HepG2 (cell line): ENCODE measurements around the gene CCNF. TPM values are rescaled to one million over a fixed set of nuclear protein-coding genes. Genes with fewer than 3 reads are reported as not detected.

Source experiments
- ATAC-seq: fragments of 200-7000 bp; cut with Tn5 transposase; 3 replicates; pipeline ENCODE4 v1.9.1; 2020; ENCODE audit warnings: mild to moderate bottlenecking, moderate library complexity
- BruUV-seq: library from RNA; stranded (reverse); fragments of 400-500 nt; replicated peaks from 2 replicates; lab custom pipeline; 2021; lab: Mats Ljungman, UMichigan
- CTCF ChIA-PET: fragments of 300-600 bp; formaldehyde crosslinking; extraction: SDS; loops from one replicate; lab custom pipeline; 2021; ENCODE audit warnings: low total read pairs, inconsistent platforms, low intra/inter-chr PET ratio; lab: Yijun Ruan, JAX
- POLR2A ChIA-PET: fragments of 350-600 bp; sonication (Branson Sonifier 250); formaldehyde crosslinking; loops from one replicate; lab custom pipeline; 2020; ENCODE audit warnings: antibody characterized with exemption, inconsistent platforms; lab: Yijun Ruan, JAX
- DNase-seq: peaks from one replicate; pipeline ENCODE4 v3.0.0-alpha.2; 2015; ENCODE audit warnings: low spot score
- FAIRE-seq: peaks from 3 replicates; lab custom pipeline; 2011; peaks lifted over from hg19 to GRCh38; lab: Jason Lieb, UNC
- H2AFZ ChIP-seq: one replicate; pipeline ENCODE4 v1.6.1; 2011; ENCODE audit warnings: low read length, inconsistent platforms
- H3K27ac ChIP-seq: fragments of 300-600 bp; 3 replicates; pipeline ENCODE4 v1.8.0; 2011; ENCODE audit warnings: mixed run types, mild to moderate bottlenecking, mixed read lengths, low read length, inconsistent platforms; ENCODE audit not compliant: insufficient read depth; ENCODE audit errors: extremely low read length
- H3K27me3 ChIP-seq, 2 experiments: fragments of 200-600 bp in 1 of 2; 2 replicates in 1 of 2; 3 replicates in 1 of 2; pipeline versions ENCODE4 v1.6.0 to v1.8.0; 2011; ENCODE audit warnings: low read length in 2 of 2, mild to moderate bottlenecking in 2 of 2, moderate library complexity in 2 of 2, inconsistent platforms in 1 of 2; ENCODE audit not compliant: insufficient read depth in 2 of 2, control insufficient read depth in 1 of 2
- H3K36me3 ChIP-seq, 2 experiments: fragments of 200-600 bp in 1 of 2; replicated peaks in 1 of 2; 2 replicates in 1 of 2; 3 replicates in 1 of 2; pipeline versions ENCODE4 v1.5.1 to v1.8.0; 2011; ENCODE audit warnings: low read length in 2 of 2, inconsistent platforms in 1 of 2; ENCODE audit not compliant: insufficient read depth in 2 of 2, control insufficient read depth in 1 of 2
- H3K4me1 ChIP-seq: 2 replicates; pipeline ENCODE4 v1.5.1; 2012; ENCODE audit warnings: low read length, inconsistent platforms; ENCODE audit not compliant: insufficient read depth
- H3K4me2 ChIP-seq: 2 replicates; pipeline ENCODE4 v1.6.0; 2011; ENCODE audit warnings: low read depth, low read length, inconsistent platforms
- H3K4me3 ChIP-seq, 3 experiments: fragments of 200-600 bp in 1 of 3; sonication (generic), shearing (Covaris generic) in 1 of 3; replicated peaks in 1 of 3; 2 replicates each; pipeline ENCODE4 v1.5.1; 2011 to 2016; ENCODE audit warnings: low read length in 3 of 3, inconsistent platforms in 2 of 3, low read depth in 2 of 3, mild to moderate bottlenecking in 2 of 3, control low read depth in 1 of 3, mixed read lengths in 1 of 3; ENCODE audit not compliant: insufficient read depth in 1 of 3
- H3K79me2 ChIP-seq: one replicate; pipeline ENCODE4 v1.6.1; 2011; ENCODE audit warnings: low read length, inconsistent platforms; ENCODE audit not compliant: insufficient read depth
- H3K9ac ChIP-seq: 2 replicates; pipeline ENCODE4 v1.6.0; 2011; ENCODE audit warnings: mild to moderate bottlenecking, low read depth, low read length, inconsistent platforms; ENCODE audit not compliant: insufficient read depth
- H3K9me3 ChIP-seq: 2 replicates; pipeline ENCODE4 v1.5.1; 2012; ENCODE audit warnings: mild to moderate bottlenecking, low read length
- H4K20me1 ChIP-seq: 2 replicates; pipeline ENCODE4 v1.6.0; 2011; ENCODE audit warnings: inconsistent platforms, mild to moderate bottlenecking, low read length, moderate library complexity; ENCODE audit not compliant: insufficient read depth
- ARNT2 ChIP-seq: sonication (generic); formaldehyde crosslinking; IDR thresholded peaks from 2 replicates; pipeline ENCODE4 v1.8.0; 2022; ENCODE audit warnings: mild to moderate bottlenecking, low read depth, missing genetic modification reagents, moderate library complexity
- CTCF ChIP-seq: sonication (generic); formaldehyde crosslinking; IDR thresholded peaks from 2 replicates; pipeline ENCODE4 v1.5.0; 2020; ENCODE audit warnings: mild to moderate bottlenecking, missing genetic modification reagents, moderate library complexity
- FOXC1 ChIP-seq: sonication (generic); formaldehyde crosslinking; IDR thresholded peaks from 2 replicates; pipeline ENCODE4 v1.8.0; 2022; ENCODE audit warnings: mild to moderate bottlenecking, missing genetic modification reagents, borderline replicate concordance
- HMGXB4 ChIP-seq, 2 experiments: sonication (generic) in 1 of 2; formaldehyde crosslinking in 1 of 2; IDR thresholded peaks; 2 replicates each; pipeline versions ENCODE4 v1.4.0 to v1.6.1; 2018 to 2020; ENCODE audit warnings: missing genetic modification reagents in 2 of 2, borderline replicate concordance in 1 of 2, low read depth in 1 of 2, mild to moderate bottlenecking in 1 of 2, missing biosample characterization in 1 of 2
- HNF4A ChIP-seq: sonication (generic); formaldehyde crosslinking; IDR thresholded peaks from 2 replicates; pipeline ENCODE4 v1.4.0; 2020; ENCODE audit warnings: missing genetic modification reagents
- MIER2 ChIP-seq: IDR thresholded peaks from 2 replicates; pipeline ENCODE4 v1.6.1; 2016; ENCODE audit warnings: missing biosample characterization, missing genetic modification reagents
- SKIL ChIP-seq: sonication (generic); formaldehyde crosslinking; IDR thresholded peaks from 2 replicates; pipeline ENCODE4 v1.8.0; 2022; ENCODE audit warnings: missing genetic modification reagents, mild to moderate bottlenecking, moderate library complexity, borderline replicate concordance
- ZEB1 ChIP-seq: IDR thresholded peaks from 2 replicates; pipeline ENCODE4 v1.6.1; 2012; ENCODE audit warnings: mild to moderate bottlenecking, low read depth, inconsistent platforms; ENCODE audit not compliant: insufficient replicate concordance
- ZNF121 ChIP-seq: sonication (generic); formaldehyde crosslinking; IDR thresholded peaks from 2 replicates; pipeline ENCODE4 v1.5.0; 2020; ENCODE audit warnings: mild to moderate bottlenecking, missing genetic modification reagents
- ZNF687 ChIP-seq: sonication (generic); formaldehyde crosslinking; IDR thresholded peaks from 2 replicates; pipeline ENCODE4 v1.5.1; 2020; ENCODE audit warnings: mild to moderate bottlenecking, missing genetic modification reagents, moderate library complexity
- WGBS: methylation state at CpG from one replicate; pipeline ENCODE4 v1.1.6; 2017; ENCODE audit warnings: low lambda C conversion rate; 5-methylcytosine and 5-hydroxymethylcytosine counted together
- in situ Hi-C: cut with HindIII; loops from 2 replicates; pipeline ENCODE4 v1.10.0; 2017; ENCODE audit warnings: low pct_unique_long_range_greater_than_20kb; ENCODE audit not compliant: extremely low pct_ligation_motif_present
- intact Hi-C: fragments of 100-400 bp; cut with micrococcal nuclease; formaldehyde crosslinking; loops from one replicate; pipeline ENCODE4 v1.10.0; 2022; ENCODE audit not compliant: unreplicated experiment
- polyA plus RNA-seq, 8 experiments: library from polyadenylated mRNA; depleted of rRNA in 3 of 8; stranded (reverse) in 7 of 8; unstranded in 1 of 8; fragments of >200 nt; fragmentation: Illumina TruSeq in 4 of 8; extraction: Trizol in 4 of 8; gene quantifications; 2 replicates each; pipeline versions ENCODE4 v1.2.1 to v1.2.3, GENCODE V29; 2011 to 2016; ENCODE audit warnings: low read depth in 4 of 8, missing spikeins in 1 of 8, mixed read lengths in 1 of 8; ENCODE audit not compliant: insufficient read depth in 1 of 8
- total RNA-seq, 5 experiments: library from RNA; depleted of rRNA; stranded (reverse); fragments of >200 nt; fragmentation: Illumina TruSeq; extraction: Trizol; gene quantifications; 2 replicates each; pipeline ENCODE4 v1.2.3, GENCODE V29; 2016; ENCODE audit warnings: low read depth in 1 of 5

The CCNF gene
- total and polyA plus RNA-seq, 2 of the 13 experiments (the other 11 are each of a cell fraction or from before 2014, with no cell fraction given) = 6.4 to 22.8 TPM

- TF ChIP-seq ZNF687 (CRISPR knock-in tag) = 0 out of 2 replicates have a peak, but pooled peaks have one; percentile 5
- TF ChIP-seq ZNF121 (CRISPR knock-in tag) = 0 out of 2 replicates have a peak, but pooled peaks have one; percentile 24
- no peak for TF ChIP-seq ARNT2 (CRISPR knock-in tag)
- TF ChIP-seq HNF4A (CRISPR knock-in tag) = 0 out of 2 replicates have a peak, but pooled peaks have one; percentile 16
- 0 out of 2 replicates have a peak, but pooled peaks have one; percentile 8 for TF ChIP-seq FOXC1 (CRISPR knock-in tag)
- TF ChIP-seq ZEB1 = no peak
Measured at GRCh38 chr16:2477327-2477726, 48.1 kb downstream of the CCNF start (continued).

GRCh38 chr16:2478279-2478678, 49.0 kb downstream of the CCNF start:
- Histone ChIP-seq H3K36me3 (peaks cover 2 to 5% of the 10 kb centered on the region in 2 experiments; a peak in 2 of 5 replicates), H3K9ac (no peak overlapping the region), H3K79me2 (peaks cover 42% of the 10 kb centered on the region), H3K9me3 (no peaks in the 10 kb centered on the region), H4K20me1 (peaks cover 22% of the 10 kb centered on the region), H3K4me1 (peaks cover 63% of the 10 kb centered on the region), H3K27ac (no peak overlapping the region), H3K4me2 (no peak overlapping the region), H2AFZ (no peak overlapping the region), H3K27me3 (no peaks in the 10 kb centered on the region), H3K4me3 (no peak overlapping the region)
- in situ Hi-C loops (no loop called here), intact Hi-C loops (no loop called here)
- POLR2A ChIA-PET = interaction anchor here (1.2 kb wide), 1 partner anchor 36 kb away, joined by 3 read pairs; the partner anchor contains the start of gene ATP6V0C
- no peak for DNase-seq
- 93% methylated on average over 8 of the region's 8 CpGs for WGBS
- CTCF ChIA-PET = no interaction called here
- FAIRE-seq = no peak
- no peak for ATAC-seq
- BruUV-seq = no TSS peak
- TF ChIP-seq MIER2 (no peak), CTCF (CRISPR knock-in tag) (no peak), HMGXB4 (CRISPR knock-in tag; IDR thresholded peaks at IDR 0.05; ENCODE audit: borderline replicate concordance in 1 of 2, low read depth in 1 of 2) (no peak), SKIL (CRISPR knock-in tag) (no peak)
